SW 1271 (cell line): Measurements from ENCODE around the gene GNG8.
"Not testable (repeated sequence)": the region's sequence is repeated elsewhere in the genome, so short reads cannot be mapped to it uniquely, and the experiment has no call there.

Experiments used
- DNase-seq, 2 experiments: peaks; one replicate each; lab custom pipeline; 2025; lab: John Stamatoyannopoulos, UW

The GNG8 gene

DNA sequence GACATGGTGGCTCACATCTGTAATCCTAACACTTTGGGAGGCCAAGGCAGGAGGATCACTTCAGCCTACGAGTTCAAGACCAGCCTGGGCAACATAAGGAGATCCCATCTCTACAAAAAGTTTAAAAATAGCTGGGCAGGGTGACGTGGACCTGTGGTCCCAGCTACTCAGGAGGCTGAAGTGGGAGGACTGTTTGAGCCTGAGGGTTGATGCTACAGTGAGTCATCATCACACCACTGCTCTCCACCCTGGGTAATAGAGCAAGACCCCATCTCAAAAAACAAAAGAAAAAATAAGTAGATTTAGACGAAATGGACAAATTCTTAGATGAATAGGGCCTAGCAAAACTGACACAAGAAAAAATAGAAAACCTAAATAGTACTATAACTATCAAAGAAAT is 10.4 kb upstream of the GNG8 start:
- no peak for DNase-seq

DNA sequence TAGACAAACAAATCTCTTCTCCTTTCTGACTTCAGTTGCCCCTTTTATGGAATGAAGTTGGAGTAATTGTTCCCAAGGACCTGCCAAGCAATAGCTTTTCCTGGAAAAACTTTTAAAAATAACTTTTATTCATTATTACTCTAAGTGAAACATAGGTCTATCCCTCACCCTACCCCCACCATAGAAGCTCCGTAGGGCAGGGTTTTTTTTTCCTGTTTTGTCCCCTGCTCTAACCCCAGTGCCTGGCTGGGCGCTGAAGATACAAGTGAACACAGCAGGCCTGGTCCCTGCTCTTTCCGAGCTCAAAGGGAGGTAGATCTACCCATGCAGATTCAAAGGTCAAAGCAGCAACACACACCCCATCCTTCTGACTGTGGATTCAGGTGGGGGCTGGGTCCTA is 8.7 kb upstream of the GNG8 start:
- DNase-seq, result no peak

DNA sequence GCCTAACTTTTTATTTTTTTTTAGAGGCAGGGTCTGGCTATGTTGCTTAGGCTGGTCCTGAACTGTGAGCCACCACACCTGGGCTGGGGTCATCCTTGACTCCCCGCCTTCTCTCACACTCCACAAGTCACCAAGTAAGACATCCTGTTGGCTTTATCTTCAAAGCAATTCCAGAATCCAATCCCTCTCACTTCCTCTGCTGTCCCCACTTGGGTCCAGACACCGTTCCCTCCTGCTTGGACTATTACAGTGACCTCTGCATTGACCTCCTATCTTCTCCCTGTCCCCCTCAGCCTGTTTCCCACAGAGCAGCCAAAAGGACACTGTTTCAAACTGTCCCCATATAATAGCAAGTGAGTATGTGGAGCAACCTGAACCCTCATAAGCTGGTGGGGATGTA is 4.7 kb upstream of the GNG8 start:
- no peak for DNase-seq

DNA sequence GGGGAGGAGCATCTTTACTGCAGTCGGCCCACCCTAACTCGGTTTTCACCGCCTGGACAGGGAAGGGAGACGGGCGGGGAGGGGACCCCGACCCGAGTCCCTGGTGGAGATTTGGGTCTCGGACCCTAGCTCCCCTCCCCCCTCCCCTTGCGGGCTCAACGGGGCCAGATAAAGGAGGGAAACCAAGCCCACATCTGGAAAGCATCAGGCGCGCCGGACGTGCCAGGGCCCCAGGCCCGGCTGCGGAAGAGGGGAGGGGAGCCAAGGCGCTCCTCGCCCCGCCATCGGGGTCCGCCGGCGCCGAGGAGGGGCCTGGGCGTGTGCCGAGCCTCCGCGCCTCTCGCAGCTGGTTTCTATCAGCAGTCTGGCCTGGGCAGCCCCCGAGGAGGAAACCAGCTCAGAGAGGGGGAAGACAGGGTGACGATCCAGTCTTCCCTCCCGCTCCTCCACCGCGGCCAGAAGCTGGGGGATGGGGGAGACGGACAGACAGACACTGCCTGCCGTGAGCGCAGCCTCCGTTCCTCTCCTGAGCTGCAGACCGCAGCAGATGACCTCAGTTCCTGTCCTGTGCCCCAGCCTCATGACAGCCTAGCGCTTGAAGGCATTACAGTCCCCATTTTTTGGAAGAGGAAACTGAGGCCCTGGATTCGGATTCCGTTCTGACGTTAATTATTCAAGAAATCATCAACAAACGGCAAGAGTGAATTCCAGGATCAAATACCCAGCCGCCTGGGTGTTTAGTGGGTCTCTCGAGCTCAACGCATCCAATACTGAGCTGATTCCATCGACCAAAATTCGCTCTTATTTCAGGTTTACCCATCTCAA is 3.6 kb upstream of the GNG8 start:
- DNase-seq, result no peak

DNA sequence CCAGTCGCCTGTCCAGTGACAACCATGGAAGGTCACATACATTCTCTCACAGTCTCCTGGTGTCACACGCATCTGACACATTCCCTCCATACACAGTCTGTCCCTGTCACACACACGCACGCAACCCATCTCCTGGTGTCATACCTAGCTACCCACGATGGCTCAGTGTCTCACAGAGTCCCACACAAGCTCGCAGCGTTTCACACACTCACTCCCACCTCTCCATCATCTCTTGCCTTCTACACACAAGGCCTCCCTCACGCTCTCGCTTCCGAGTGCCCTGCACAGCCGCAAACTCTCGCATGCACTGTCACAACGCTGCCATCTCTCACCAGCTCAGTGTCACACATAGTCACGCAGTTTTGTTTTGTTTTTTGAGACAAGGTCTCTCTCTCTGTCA is 1.2 kb upstream of the GNG8 start:
- no peak for DNase-seq

DNA sequence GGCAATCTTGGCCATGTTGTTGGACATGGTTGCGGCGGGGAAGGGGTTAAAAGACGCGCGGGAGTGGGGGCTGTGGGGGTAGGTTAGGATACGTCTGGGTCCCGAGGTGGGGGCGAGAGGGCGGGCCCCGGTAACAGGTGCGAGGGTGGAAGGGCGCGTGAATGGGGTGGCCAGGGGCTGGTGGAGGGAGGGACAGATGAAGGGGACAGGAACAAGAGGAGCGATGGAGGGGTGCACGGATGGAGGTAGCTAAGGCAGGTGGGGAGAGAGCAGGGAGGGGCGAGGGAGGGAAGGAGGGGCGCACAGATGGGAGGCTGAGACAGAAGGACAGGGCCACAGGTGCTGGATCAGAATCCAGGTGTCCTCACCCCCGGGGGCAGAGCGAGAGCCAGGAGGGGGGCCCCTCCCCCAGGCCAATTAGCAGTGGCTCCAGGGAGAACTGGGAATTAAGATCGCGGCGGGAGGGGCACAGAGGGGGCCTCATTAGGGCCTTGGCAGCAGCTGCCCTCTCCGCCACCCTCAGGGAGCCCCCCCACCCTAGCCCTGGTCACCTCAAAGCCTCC is 1.3 kb downstream of the GNG8 start:
- no peak for DNase-seq

DNA sequence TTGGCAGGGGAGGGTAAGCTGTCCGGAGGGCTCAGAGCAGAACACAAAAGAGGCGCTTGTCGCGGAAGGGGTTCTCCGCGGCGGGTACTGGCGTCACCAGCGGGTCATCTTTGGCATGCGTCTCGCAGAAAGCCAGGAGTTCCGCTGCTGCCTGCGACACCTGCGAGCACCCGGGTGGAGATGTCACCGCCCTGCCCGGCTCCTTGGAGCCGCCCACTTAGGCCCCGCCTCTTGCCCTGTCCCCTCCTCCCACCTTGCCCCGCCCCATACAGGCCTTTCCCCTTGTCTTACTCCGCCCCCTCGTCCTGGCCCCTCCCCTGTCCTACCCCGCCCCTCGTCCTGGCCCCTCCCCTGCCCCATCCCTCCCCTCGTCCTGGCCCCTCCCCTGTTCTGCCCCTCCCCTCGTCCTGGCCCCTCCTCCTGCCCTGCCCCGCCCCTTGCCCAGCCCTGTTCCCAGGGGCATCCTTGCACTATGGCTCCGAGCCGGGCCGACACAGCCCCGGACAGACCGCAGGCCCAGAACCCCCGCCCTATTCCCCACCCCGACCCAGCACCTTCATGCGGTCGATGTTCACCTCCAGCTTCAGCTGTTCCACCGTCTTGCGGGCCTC is 1.9 kb downstream of the GNG8 start:
- peak in 1 of 2 experiments; percentile 52 for DNase-seq

DNA sequence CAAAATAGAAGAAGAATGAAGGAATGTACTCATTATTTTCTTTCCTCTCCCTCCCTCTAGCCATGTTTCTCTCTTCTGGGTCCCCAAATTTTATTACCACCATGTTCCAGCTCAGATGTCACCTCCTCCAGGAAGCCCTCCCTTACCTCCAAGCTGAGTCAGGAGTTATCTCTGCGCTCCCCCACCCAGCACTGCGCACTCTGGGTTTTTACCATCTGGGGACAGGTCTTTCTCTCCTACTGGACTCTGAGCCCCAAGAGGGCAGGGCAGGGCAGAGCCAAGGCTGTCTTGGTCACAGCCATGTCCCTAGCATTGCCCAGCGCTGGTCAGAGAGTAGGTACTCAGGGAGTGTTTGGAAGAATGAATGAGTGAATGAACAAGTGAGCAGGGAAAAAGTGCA is 2.9 kb downstream of the GNG8 start:
- no peak for DNase-seq

DNA sequence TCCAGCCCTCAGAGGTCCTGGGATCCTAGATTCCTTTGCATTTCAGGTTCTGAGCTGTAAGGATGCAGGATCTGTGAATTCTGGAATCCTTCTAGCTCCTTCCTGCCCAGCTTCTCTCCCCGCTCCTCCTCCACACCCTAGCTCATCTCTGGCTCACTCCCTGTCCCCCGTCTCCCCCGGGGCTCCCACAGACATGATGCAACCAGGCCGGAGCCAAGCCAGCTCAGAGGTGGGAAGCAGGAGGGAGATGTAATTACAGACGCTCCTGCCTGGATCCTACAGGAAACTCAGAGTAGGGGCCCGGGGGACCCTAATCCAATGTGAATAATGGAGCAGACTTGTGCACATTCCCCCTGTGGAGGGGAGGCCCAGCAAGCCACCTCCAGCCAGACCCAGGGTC is 4.5 kb downstream of the GNG8 start:
- DNase-seq, result no peak

DNA sequence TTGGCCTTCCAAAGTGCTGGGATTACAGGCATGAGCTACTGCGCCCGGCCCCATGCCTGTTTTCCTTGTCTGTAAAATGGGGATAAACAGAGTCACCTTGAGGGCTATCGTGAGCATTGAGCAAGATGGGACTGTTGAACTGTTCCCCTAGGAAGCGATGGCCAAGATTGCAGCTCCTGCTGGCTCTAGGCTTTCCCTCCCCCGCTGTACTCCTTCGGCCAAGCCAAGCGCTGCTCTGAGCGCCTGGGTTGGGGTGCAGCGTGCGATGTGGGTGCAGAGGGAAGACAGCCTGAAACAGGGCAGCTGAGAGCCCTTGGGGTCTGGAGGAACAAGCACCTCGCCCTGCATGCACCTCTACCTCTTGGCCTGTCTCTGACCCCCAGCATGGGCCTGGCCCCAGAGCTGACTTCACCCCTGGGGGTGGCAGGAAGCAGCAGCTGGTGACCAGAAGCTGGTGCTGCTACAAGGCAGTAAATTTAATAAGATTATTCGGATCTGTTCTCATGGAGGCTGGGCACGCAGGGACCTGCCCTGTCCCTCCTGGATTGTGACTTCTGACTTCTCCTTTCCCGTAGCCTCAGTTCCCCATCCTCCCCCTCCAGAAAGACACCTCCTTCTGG is 5.3 kb downstream of the GNG8 start:
- DNase-seq, result no peak

DNA sequence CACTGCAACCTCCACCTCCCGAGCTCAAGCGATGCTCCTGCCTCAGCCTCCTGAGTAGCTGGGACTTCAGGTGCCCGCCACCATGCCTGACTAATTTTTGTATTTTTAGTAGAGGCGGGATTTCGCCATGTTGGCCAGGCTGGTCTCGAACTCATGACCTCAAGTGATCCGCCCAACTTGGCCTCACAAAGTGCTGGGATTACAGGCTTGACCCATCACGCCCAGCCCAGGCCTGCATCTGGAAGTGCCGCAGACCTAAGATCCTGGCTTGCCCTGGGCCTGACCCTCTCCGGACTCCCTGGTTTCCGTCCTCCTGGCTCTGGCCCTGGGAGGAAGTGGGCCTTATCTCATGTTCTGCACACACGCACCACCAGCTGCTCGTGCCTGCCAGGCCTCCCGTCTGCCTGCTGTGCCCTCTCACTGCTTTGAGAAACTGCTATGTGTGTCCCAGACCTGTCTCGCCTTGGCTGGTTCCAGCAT is 6.4 kb downstream of the GNG8 start:
- DNase-seq, result no peak

DNA sequence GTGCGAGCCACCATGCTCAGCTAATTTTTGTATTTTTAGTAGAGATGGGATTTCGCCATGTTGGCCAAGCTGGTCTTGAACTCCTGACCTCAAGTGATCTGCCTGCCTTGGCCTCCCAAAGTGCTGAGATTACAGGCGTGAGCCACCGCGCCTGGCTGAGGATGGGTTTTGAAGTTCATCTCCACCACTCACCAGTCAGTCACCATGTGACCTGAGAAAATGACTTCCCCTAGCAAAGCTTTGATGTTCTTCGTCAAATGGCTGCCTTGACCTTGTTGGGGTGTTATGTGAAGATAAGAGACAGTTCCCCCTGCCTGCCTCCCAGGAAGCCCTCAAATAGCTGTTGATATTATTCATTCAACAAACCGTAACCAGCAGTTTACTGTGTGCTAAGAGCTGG is 7.0 kb downstream of the GNG8 start:
- not testable (repeated sequence) for DNase-seq

DNA sequence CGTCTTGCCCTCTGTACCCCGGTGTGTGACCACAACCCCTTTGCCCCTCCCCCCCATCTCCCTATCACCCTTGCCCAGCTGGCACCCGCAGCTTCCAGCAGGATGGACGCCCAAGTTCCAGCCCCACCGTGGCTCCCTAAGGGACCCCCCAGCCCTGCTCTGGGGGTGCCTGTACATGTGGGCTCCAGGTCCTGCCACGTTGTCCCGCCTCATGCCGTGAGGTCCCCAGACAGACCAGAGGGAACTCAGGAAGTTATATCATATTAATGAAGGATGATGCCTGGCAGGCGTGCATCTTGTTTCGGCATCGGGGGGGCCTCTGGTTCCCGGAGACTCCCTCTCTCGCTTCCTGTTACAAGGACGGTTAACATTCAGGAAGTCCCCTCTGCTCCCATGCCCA is 9.6 kb downstream of the GNG8 start:
- no peak for DNase-seq

DNA sequence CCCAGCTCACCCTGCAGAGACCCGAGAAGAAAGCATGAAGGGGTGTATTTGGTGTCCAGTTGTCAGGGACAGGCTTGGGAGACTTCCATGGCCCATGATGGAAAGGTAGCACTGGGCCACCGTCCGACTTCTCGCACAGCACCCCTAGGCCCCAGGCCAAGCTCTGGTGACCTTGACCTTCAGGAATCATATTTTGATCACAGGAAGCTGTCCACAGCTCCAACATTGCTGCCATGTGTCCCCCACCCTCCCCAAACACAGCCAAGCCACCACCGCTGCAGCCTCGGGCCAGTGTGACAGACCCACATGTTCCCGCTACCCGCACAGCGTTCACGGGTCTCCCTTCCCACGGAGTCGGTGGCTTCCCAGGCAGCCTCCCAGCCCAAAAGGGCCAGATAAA is 10.3 kb downstream of the GNG8 start:
- DNase-seq, result no peak

DNA sequence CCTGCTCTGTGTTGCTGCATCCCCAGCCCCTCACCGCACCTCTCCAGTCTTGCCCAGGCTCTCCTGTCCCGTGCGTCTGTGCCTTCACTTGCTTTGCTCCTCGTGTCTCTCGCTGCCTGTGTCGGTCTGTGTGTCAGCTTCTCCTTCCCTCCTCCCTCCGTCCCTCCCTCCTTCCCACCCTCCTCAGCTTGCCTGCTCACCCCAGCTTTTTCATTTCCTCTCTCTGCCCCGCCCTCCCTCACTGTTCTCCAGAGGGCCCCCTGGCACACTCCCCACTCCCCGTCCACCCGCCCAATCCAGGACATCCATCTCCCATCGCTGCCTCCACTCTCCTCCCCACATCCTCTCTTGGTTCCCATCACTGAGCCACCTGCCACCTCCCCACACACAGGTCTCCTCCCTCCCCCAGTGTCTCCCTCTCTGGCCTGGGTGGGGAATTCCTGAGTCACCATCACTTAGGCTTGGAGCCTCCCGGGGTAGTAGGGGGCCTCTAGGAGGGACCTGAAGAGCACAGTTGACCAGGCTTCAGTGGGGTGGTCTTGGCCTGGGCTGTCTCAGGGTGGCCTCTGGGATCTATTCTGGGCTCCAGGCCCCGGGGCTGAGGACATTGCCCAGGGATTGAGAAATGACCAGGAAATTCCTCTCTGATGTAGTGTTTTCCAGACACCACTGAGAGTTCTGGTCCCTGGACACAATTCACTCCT is 10.9 kb downstream of the GNG8 start, which contains the start of gene PTGIR:
PTGIR (minus strand) TSS at position 132 of the 704 bp plus-strand sequence. CDS start 864 bp downstream, outside the sequence.
- peak in 1 of 2 experiments; percentile 26 for DNase-seq

DNA sequence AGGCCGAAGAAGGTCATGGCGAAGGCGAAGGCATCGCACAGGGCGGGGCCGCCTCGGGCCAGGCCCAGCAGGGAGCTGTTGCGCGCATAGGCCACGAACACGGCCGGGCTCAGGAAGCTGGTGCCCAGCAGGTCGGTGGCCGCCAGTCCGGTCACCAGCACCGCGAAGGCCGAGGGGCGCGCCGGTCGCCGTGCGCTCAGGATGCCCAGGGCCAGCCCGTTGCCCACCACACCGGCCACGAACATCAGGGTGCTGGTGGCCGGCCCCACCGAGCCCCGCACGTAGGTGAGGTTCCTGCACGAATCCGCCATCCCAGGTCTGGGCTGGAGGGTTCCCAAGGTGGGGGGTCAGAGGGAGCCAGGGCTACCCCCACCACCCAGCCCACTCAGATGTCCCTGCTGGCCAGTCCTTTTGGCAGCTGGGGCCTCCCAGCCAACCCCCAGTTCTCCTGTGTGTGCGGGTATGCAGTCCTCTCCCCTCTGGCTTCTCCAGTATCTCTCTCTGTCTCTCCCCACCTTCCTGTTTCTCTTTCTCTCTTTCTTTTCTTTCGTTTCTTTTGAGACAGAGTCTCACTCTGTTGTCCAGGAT is 12.0 kb downstream of the GNG8 start:
- no peak for DNase-seq

DNA sequence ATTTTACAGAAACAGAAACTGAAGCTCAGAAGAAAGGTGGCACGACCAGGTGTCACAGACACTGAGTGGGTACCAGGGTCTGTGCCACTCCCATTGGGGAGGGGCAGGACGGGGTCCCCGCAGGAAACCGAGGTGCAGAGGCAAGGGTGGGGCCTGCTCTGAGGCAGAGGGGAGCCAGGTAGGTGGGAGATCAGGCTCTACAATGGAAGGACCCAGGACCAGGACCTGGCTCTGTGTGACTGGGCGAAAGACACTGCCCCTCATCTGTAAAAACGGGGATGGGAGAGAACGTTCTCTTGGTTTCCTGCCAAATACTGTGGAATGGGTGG is 13.9 kb downstream of the GNG8 start:
- no peak for DNase-seq

DNA sequence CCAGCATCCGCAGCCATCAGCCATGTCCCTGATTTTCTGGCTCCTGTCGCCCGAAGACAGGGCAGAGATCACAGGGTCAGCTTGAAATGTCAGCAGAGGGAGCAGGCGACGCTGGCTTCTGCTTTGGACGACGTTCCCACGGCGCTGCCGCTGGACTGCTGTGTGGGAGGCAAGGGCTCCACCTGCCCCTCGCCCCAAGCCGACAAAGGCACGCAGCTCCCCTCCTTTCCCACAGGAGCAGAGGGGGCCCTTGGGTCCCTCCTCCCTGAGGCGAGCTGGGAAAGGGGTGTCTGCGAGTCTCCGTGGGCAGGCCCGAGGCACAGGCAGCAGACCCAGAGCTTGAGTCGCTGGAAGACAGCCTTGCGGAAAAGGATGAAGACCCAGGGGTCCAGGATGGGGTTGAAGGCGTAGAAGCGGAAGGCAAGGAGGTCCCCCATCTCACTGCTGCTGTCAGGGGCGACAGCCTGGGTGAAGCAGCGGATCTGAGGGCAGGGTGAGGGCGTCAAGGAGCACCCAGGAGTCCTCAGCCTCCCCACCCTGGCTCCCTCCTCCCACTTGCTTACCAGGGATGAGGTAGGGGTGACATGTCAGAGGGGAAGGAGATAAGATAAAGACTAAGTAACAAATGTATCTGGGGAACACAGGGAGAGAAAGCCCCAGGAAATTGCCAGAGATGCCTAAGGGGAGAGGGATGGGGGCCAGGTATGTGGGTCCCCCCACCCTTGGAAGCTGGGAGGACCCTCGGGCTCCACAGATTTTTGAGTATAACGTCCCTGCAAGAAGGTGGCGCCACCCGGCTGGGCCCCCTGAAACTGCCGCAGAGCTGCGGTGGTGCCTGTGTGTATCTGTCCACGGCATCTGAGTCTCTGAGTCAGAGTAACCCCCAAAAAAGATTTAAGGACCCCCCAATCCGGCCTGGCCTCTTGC is 14.5 kb downstream of the GNG8 start:
- no peak for DNase-seq

DNA sequence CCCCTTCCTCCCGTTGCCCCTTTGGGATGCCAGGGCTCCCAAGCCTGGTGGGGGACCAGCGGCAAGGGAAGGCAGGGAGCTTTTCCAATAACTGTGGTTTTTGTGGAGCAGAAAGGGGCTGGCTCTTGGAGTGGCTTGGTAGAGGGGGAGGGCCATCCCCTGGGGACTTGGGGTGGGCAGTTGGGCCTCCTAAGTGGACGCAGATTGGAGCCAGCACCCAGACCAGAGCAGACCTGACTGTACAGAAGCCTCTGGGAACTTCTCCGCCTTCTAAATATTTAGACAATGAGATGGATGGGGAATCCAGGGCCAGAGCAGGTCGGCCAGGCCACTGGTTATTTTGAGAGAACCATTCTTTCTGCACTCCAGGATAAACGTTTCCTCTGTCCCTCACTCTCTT is 15.3 kb downstream of the GNG8 start:
- no peak for DNase-seq

DNA sequence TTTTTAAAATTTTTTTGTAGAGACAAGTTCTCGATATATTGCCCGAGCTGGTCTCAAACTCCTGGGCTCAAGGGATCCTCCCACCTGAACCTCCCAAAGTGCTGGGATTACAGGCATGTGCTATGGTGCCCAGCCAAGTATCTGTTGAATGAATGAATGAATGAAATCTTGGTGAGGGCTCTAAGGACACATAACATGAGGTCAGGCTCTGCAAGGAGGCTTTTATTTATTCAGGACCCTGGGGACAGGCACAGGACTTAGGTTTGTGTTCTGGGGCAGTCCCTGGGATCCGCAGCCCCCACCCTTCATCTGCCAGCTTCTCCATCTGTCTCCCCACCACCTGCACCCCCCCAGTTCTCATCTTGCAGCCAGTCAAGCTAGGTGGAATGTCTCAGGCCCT is 15.7 kb downstream of the GNG8 start:
- DNase-seq, result no peak
